Liver (tissue), 9 donors: ENCODE data around the gene TNFSF8. TPM values are rescaled to one million over a fixed set of nuclear protein-coding genes. Genes with fewer than 3 reads are reported as not detected.

ENCODE experiments used
- DNase-seq: peaks from one replicate; pipeline ENCODE4 v3.0.0-alpha.2; 2017; ENCODE audit warnings: low spot score
- H3K27ac ChIP-seq, 2 donors: one replicate each; pipeline ENCODE4 v1.7.0; 2013; ENCODE audit warnings: inconsistent platforms in 2 of 2, low read length in 2 of 2, control low read depth in 1 of 2, low read depth in 1 of 2, mild to moderate bottlenecking in 1 of 2
- H3K27me3 ChIP-seq, 4 donors: one replicate each; pipeline versions ENCODE4 v1.6.1 to v1.7.0; 2013; ENCODE audit warnings: low read length in 3 of 4, inconsistent platforms in 1 of 4, mild to moderate bottlenecking in 1 of 4, moderate library complexity in 1 of 4; ENCODE audit not compliant: control insufficient read depth in 4 of 4, insufficient read depth in 4 of 4
- H3K36me3 ChIP-seq, 4 donors: one replicate each; pipeline versions ENCODE4 v1.6.1 to v1.7.0; 2013; ENCODE audit warnings: low read length in 3 of 4, mild to moderate bottlenecking in 3 of 4, low read depth in 1 of 4, moderate library complexity in 1 of 4; ENCODE audit not compliant: control insufficient read depth in 4 of 4, insufficient read depth in 3 of 4
- H3K4me1 ChIP-seq, 4 donors: one replicate each; pipeline versions ENCODE4 v1.6.1 to v1.7.0; 2013; ENCODE audit warnings: low read length in 3 of 4, mild to moderate bottlenecking in 3 of 4, moderate library complexity in 1 of 4; ENCODE audit not compliant: control insufficient read depth in 4 of 4, insufficient read depth in 4 of 4
- H3K4me3 ChIP-seq, 3 donors: one replicate each; pipeline versions ENCODE4 v1.6.1 to v1.7.0; 2013; ENCODE audit warnings: low read length in 3 of 3, control low read depth in 1 of 3, low read depth in 1 of 3, mild to moderate bottlenecking in 1 of 3
- H3K9ac ChIP-seq, 2 donors: one replicate each; pipeline ENCODE4 v1.7.0; 2013; ENCODE audit warnings: low read length in 2 of 2, mild to moderate bottlenecking in 2 of 2, moderate library complexity in 2 of 2, control low read depth in 1 of 2, low read depth in 1 of 2
- H3K9me3 ChIP-seq, 4 donors: one replicate each; pipeline versions ENCODE4 v1.6.1 to v1.7.0; 2013; ENCODE audit warnings: low read length in 3 of 4; ENCODE audit not compliant: control insufficient read depth in 4 of 4
- EGR1 ChIP-seq, 2 donors: IDR thresholded peaks; 2 replicates each; pipeline ENCODE4 v1.6.1; 2016 to 2018; ENCODE audit warnings: antibody characterized with exemption in 2 of 2, low read depth in 2 of 2
- FOXA1 ChIP-seq: IDR thresholded peaks from 2 replicates; pipeline ENCODE4 v1.6.1; 2016; ENCODE audit warnings: antibody characterized with exemption
- FOXA2 ChIP-seq: IDR thresholded peaks from 2 replicates; pipeline ENCODE4 v1.6.1; 2016; ENCODE audit warnings: antibody characterized with exemption
- GABPA ChIP-seq, 2 donors: IDR thresholded peaks in 1 of 2; conservative IDR thresholded peaks in 1 of 2; 2 replicates each; pipeline ENCODE4 v1.6.1; 2016; ENCODE audit warnings: antibody characterized with exemption in 2 of 2, mild to moderate bottlenecking in 1 of 2, moderate library complexity in 1 of 2
- HNF4A ChIP-seq, 2 donors: conservative IDR thresholded peaks; 2 replicates each; pipeline ENCODE4 v1.6.1; 2016; ENCODE audit warnings: antibody characterized with exemption in 2 of 2, mild to moderate bottlenecking in 2 of 2
- HNF4G ChIP-seq: IDR thresholded peaks from 2 replicates; pipeline ENCODE4 v1.6.1; 2016; ENCODE audit warnings: antibody characterized with exemption
- JUND ChIP-seq, 2 donors: IDR thresholded peaks; 2 replicates each; pipeline ENCODE4 v1.6.1; 2016; ENCODE audit warnings: antibody characterized with exemption in 2 of 2
- MAX ChIP-seq: IDR thresholded peaks from 2 replicates; pipeline ENCODE4 v1.6.1; 2016; ENCODE audit warnings: antibody characterized with exemption
- NR2F2 ChIP-seq: IDR thresholded peaks from 2 replicates; pipeline ENCODE4 v1.6.1; 2016; ENCODE audit warnings: antibody characterized with exemption
- RAD21 ChIP-seq, 2 donors: IDR thresholded peaks; 2 replicates each; pipeline ENCODE4 v1.6.1; 2016; ENCODE audit warnings: antibody characterized with exemption in 2 of 2, mild to moderate bottlenecking in 2 of 2
- RXRA ChIP-seq, 2 donors: IDR thresholded peaks; 2 replicates each; pipeline ENCODE4 v1.6.1; 2017 to 2018; ENCODE audit warnings: antibody characterized with exemption in 2 of 2, mild to moderate bottlenecking in 1 of 2
- SP1 ChIP-seq: IDR thresholded peaks from 2 replicates; pipeline ENCODE4 v1.6.1; 2018; ENCODE audit warnings: antibody characterized with exemption, mild to moderate bottlenecking
- TAF1 ChIP-seq: conservative IDR thresholded peaks from 2 replicates; pipeline ENCODE4 v1.6.1; 2016; ENCODE audit warnings: antibody characterized with exemption, mild to moderate bottlenecking
- YY1 ChIP-seq: IDR thresholded peaks from 2 replicates; pipeline ENCODE4 v1.6.1; 2016; ENCODE audit warnings: antibody characterized with exemption, mild to moderate bottlenecking
- WGBS: extraction: QIAGEN DNeasy Blood & Tissue Kit; methylation state at CpG from one replicate; pipeline ENCODE4 v1.1.7; 2013; 5-methylcytosine and 5-hydroxymethylcytosine counted together
- polyA plus RNA-seq, 2 donors: library from polyadenylated mRNA; stranded (reverse) in 1 of 2; unstranded in 1 of 2; fragments of 200-250 nt in 1 of 2; fragments of >200 nt in 1 of 2; fragmentation: Nextera tagmentation in 1 of 2; extraction: Ambion mirVana in 1 of 2; gene quantifications; one replicate each; pipeline versions ENCODE4 v1.2.1 to v1.2.3, GENCODE V29; 2013 to 2015
- total RNA-seq, 2 donors: library from RNA; depleted of rRNA; stranded (reverse); fragments of >200 nt; gene quantifications; one replicate each; pipeline ENCODE4 v1.2.3, GENCODE V29; 2014
- TF ChIP-seq, protein P1 (sequence below): IDR thresholded peaks from 2 replicates; pipeline ENCODE4 v1.6.1; 2016; ENCODE audit warnings: antibody characterized with exemption
- TF ChIP-seq, protein P2 (sequence below): IDR thresholded peaks from 2 replicates; pipeline ENCODE4 v1.6.1; 2016; ENCODE audit warnings: antibody characterized with exemption
- TF ChIP-seq, protein P3 (sequence below): IDR thresholded peaks from 2 replicates; pipeline ENCODE4 v1.6.1; 2016; ENCODE audit warnings: antibody characterized with exemption, mild to moderate bottlenecking
- TF ChIP-seq, protein P4 (sequence below): fragments of 150-350 bp; IDR thresholded peaks from 2 replicates; pipeline ENCODE4 v1.5.1; 2017; ENCODE audit warnings: improper control_type of control experiment, low read depth, low read length; ENCODE audit not compliant: missing input control
- donor health status: healthy.
- donor health status: healthy.
- donor health status: healthy.
- donor health status: healthy.
- donor health status: healthy.

The TNFSF8 gene
- total and polyA plus RNA-seq, 4 donors = 0.28 to 1.4 (median 0.51) TPM

- no peak overlapping the region for H3K9ac ChIP-seq
- no peak for DNase-seq
- H3K4me3 ChIP-seq = no peak overlapping the region
- H3K27me3 ChIP-seq = no peaks in the 10 kb centered on the region
- H3K9me3 ChIP-seq = no peaks in the 10 kb centered on the region
- no peaks in the 10 kb centered on the region for H3K36me3 ChIP-seq
- 86% methylated on average over 7 of the region's 7 CpGs for WGBS
- H3K4me1 ChIP-seq = no peaks in the 10 kb centered on the region
- no peak overlapping the region for H3K27ac ChIP-seq
- TF ChIP-seq MAX (no peak), YY1 (no peak), FOXA2 (no peak), NR2F2 (no peak), FOXA1 (no peak), RAD21 (IDR thresholded peaks at IDR 0.05) (no peak), HNF4G (no peak), HNF4A (conservative IDR thresholded peaks at IDR 0.05) (no peak)
- TF ChIP-seq, protein P1, sequence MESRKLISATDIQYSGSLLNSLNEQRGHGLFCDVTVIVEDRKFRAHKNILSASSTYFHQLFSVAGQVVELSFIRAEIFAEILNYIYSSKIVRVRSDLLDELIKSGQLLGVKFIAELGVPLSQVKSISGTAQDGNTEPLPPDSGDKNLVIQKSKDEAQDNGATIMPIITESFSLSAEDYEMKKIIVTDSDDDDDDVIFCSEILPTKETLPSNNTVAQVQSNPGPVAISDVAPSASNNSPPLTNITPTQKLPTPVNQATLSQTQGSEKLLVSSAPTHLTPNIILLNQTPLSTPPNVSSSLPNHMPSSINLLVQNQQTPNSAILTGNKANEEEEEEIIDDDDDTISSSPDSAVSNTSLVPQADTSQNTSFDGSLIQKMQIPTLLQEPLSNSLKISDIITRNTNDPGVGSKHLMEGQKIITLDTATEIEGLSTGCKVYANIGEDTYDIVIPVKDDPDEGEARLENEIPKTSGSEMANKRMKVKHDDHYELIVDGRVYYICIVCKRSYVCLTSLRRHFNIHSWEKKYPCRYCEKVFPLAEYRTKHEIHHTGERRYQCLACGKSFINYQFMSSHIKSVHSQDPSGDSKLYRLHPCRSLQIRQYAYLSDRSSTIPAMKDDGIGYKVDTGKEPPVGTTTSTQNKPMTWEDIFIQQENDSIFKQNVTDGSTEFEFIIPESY = no peak
- TF ChIP-seq, protein P2, sequence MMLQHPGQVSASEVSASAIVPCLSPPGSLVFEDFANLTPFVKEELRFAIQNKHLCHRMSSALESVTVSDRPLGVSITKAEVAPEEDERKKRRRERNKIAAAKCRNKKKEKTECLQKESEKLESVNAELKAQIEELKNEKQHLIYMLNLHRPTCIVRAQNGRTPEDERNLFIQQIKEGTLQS = no peak
Observed at GRCh38 chr9:114854736-114855355, 75.5 kb downstream of the TNFSF8 start.

DNA sequence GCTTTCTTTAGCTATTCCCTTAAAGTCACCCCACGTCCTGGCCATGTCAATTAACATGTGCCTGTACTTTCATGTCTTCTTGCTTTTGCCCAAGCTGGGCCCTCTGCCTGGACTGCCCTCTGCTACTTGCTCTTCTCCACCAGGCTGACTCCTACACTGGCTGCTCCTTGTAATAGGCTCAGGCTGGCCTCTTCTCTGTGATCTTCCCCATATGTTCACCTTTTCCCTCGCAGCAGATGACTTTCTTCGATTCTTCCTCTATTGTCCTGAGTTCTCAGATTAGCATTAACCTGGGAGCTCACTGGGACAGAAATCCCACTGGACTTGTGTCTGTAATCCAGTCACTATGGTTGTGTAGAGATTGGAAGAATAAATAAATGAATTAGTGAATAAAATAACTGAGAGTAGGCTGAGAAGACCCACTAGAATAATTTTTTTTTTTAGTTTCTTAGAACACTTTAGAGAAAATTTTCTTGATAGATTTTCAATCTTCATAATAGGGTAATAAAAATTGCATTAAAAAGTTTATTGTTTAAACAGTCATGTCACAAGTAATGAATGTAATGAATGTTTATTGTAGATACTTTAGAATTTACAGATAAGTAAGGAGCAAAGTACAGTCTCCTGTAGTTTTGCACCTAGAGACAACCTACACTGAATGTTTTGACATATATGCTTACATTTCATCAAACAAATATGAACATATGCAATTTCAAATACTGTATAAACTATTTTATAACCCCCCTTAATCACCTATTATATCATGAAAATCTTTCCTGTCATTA, 77.1 kb downstream of the TNFSF8 start:
- no peaks in the 10 kb centered on the region for H3K27me3 ChIP-seq
- H3K4me1 ChIP-seq = no peaks in the 10 kb centered on the region
- no peaks in the 10 kb centered on the region for H3K9me3 ChIP-seq
- WGBS = 86% methylated on average over 3 of the region's 3 CpGs
- H3K27ac ChIP-seq = no peak overlapping the region
- no peaks in the 10 kb centered on the region for H3K36me3 ChIP-seq
- H3K9ac ChIP-seq = no peak overlapping the region
- no peak for DNase-seq
- no peak overlapping the region for H3K4me3 ChIP-seq
- TF ChIP-seq, protein P3, sequence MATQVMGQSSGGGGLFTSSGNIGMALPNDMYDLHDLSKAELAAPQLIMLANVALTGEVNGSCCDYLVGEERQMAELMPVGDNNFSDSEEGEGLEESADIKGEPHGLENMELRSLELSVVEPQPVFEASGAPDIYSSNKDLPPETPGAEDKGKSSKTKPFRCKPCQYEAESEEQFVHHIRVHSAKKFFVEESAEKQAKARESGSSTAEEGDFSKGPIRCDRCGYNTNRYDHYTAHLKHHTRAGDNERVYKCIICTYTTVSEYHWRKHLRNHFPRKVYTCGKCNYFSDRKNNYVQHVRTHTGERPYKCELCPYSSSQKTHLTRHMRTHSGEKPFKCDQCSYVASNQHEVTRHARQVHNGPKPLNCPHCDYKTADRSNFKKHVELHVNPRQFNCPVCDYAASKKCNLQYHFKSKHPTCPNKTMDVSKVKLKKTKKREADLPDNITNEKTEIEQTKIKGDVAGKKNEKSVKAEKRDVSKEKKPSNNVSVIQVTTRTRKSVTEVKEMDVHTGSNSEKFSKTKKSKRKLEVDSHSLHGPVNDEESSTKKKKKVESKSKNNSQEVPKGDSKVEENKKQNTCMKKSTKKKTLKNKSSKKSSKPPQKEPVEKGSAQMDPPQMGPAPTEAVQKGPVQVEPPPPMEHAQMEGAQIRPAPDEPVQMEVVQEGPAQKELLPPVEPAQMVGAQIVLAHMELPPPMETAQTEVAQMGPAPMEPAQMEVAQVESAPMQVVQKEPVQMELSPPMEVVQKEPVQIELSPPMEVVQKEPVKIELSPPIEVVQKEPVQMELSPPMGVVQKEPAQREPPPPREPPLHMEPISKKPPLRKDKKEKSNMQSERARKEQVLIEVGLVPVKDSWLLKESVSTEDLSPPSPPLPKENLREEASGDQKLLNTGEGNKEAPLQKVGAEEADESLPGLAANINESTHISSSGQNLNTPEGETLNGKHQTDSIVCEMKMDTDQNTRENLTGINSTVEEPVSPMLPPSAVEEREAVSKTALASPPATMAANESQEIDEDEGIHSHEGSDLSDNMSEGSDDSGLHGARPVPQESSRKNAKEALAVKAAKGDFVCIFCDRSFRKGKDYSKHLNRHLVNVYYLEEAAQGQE = no peak
- TF ChIP-seq JUND (IDR thresholded peaks at IDR 0.05) = no peak
- no peak for TF ChIP-seq MAX
- no peak for TF ChIP-seq NR2F2
- TF ChIP-seq EGR1 (IDR thresholded peaks at IDR 0.05; ENCODE audit: low read depth in 2 of 2) = no peak
- TF ChIP-seq FOXA2 = no peak
- TF ChIP-seq, protein P1 = no peak
- no peak for TF ChIP-seq HNF4G
- TF ChIP-seq, protein P4, sequence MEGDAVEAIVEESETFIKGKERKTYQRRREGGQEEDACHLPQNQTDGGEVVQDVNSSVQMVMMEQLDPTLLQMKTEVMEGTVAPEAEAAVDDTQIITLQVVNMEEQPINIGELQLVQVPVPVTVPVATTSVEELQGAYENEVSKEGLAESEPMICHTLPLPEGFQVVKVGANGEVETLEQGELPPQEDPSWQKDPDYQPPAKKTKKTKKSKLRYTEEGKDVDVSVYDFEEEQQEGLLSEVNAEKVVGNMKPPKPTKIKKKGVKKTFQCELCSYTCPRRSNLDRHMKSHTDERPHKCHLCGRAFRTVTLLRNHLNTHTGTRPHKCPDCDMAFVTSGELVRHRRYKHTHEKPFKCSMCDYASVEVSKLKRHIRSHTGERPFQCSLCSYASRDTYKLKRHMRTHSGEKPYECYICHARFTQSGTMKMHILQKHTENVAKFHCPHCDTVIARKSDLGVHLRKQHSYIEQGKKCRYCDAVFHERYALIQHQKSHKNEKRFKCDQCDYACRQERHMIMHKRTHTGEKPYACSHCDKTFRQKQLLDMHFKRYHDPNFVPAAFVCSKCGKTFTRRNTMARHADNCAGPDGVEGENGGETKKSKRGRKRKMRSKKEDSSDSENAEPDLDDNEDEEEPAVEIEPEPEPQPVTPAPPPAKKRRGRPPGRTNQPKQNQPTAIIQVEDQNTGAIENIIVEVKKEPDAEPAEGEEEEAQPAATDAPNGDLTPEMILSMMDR = no peak
- TF ChIP-seq YY1 = no peak
- TF ChIP-seq RXRA (IDR thresholded peaks at IDR 0.05) = no peak
- no peak for TF ChIP-seq TAF1
- TF ChIP-seq, protein P2 = no peak
- no peak for TF ChIP-seq FOXA1
- TF ChIP-seq GABPA (IDR thresholded peaks at IDR 0.05 in 1 of 2, conservative IDR thresholded peaks at IDR 0.05 in 1 of 2) = no peak
- TF ChIP-seq RAD21 (IDR thresholded peaks at IDR 0.05) = no peak
- TF ChIP-seq SP1 = no peak
- no peak for TF ChIP-seq HNF4A (conservative IDR thresholded peaks at IDR 0.05)
